ENCODE results near the gene DUS3L.
A peak's percentile ranks its signal among the peaks of the same experiment; 100 is the strongest.

The DUS3L gene

DNA sequence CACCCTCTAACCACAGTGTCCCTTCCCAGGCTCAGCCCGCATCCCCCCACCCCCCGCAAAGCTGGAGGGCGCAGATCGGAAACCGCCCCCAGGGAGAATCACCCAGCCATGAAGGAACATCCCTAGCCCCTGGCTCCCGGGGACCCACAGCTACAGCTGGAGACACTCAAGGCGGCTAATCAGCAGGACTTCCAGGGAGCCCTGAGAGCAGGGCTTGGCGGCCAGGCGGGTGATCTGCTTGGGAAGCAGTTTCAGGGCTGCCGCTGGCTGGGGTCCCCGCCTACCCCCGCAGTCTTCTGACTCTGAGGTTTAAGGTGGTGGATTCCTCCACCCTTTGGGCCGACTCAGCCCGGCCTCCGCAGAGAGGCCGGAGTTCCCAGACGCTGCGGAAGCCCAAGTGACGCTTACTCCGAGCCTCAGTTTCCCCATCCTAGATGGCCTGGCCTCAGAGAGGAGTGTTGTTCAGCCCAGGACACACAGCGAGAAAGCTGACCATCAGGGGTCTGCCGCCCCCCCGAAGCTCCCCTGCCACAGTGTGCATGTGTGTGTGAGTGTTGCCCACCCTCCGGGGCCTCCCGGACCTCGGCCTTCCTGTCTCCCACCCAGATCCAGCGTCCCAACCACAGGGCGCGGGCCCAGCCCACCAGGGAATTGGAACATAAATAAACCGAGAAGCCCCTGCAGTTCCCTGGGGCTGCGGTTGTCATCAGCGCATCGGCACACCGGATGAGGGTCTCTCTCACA lies 38.8 kb upstream of the DUS3L start:
- peak overlapping the region; percentile 26 for H2BK15ac ChIP-seq (ENCODE audit: low read depth, poor library complexity, severe bottlenecking)

DNA sequence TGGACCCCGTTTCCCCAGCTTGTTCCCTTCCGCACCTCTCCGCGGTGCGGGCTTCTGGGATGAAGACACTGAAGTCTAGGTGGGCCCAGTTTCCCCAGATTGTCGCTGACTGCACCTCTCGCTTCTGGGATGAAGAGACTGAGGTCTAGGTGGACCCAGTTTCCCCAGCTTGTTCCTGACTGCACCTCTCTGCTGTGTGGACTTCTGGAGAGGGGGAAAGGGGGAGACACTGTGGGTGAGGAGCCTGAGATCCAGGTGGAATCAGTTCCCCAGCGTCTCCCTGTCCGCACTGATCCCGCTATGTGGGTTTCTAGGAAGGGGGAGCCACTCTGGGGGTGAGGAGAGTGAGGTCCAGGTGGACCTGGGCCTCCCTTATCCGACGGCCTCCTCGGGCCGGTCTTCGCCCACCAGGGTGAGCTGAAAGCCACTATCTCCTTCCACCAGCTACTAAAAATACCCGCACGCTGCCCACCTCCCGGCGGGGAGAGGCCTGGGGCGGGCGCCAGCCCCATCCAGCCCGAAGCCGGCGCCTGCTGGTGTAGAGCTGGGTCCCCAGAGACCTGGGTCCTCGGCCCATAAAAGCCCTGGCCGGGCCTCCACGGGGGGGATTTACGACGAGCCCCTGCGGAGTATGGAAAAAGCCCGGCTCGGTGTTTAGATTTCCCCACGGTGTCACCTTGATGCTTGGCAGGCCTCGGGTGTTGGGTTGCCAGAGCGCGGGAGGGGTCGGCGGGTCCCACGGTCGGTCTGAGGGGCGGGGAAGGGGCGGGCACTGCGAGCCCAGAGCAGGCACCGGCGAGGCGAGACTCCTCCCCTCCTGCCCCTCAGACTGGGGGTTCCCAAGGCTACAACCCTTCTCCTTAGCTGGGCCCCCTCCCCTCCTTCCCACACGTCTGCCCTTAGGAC lies 38.0 kb upstream of the DUS3L start:
- H3K36me3 ChIP-seq (ENCODE audit: control insufficient read depth in 1 of 2, insufficient read depth in 2 of 2, low read depth in 1 of 2, low read length in 2 of 2): no peaks in the 10 kb centered on the region
- H2BK15ac ChIP-seq (ENCODE audit: low read depth, poor library complexity, severe bottlenecking): peak overlapping the region; percentile 46
- peak overlapping the region; percentile 55 to 58 for H3K4ac ChIP-seq (ENCODE audit: low read depth in 1 of 2, low read length in 2 of 2)
- H3K27ac ChIP-seq (ENCODE audit: low read length, poor library complexity, severe bottlenecking): peak overlapping the region; percentile 69
- peak; percentile 86 for DNase-seq
- peak overlapping the region; percentile 79 to 92 for H3K18ac ChIP-seq (ENCODE audit: low read depth in 1 of 2, low read length in 2 of 2)
- no peak overlapping the region for H2BK5ac ChIP-seq (ENCODE audit: low read depth, low read length, poor library complexity, severe bottlenecking)
- H4K91ac ChIP-seq (ENCODE audit: low read length): peak overlapping the region; percentile 94
- H3K4me1 ChIP-seq (ENCODE audit: control insufficient read depth, insufficient read depth, low read depth, low read length): peaks cover 30% of the 10 kb centered on the region
- peaks cover 0 to 40% of the 10 kb centered on the region in 2 experiments for H3K27me3 ChIP-seq (ENCODE audit: control insufficient read depth in 1 of 2, insufficient read depth in 1 of 2, low read length in 2 of 2)
- no peak overlapping the region for H2BK120ac ChIP-seq (ENCODE audit: low read depth, low read length)
- H3K79me1 ChIP-seq (replicated peaks; ENCODE audit: low read length, poor library complexity, severe bottlenecking): peaks cover 1% of the 10 kb centered on the region
- H4K8ac ChIP-seq (ENCODE audit: low read length): peak overlapping the region; percentile 82
- H3K9me3 ChIP-seq (ENCODE audit: control insufficient read depth, low read length): no peaks in the 10 kb centered on the region
- H3K4me3 ChIP-seq (ENCODE audit: insufficient read depth in 1 of 2, low read depth in 1 of 2, low read length in 2 of 2): peak overlapping the region; percentile 73 to 91
- peak overlapping the region; percentile 45 to 85 for H2BK12ac ChIP-seq (ENCODE audit: low read length in 2 of 2)
- 3% methylated on average over 38 of the region's 47 CpGs for WGBS
- H2AK5ac ChIP-seq (ENCODE audit: low read length, severe bottlenecking): peak overlapping the region; percentile 23
- H3K9ac ChIP-seq (ENCODE audit: low read length): peak overlapping the region; percentile 90
- peak overlapping the region; percentile 58 for H3K4me2 ChIP-seq (ENCODE audit: low read length, poor library complexity, severe bottlenecking)
- H3K23ac ChIP-seq (ENCODE audit: low read length in 2 of 2): no peak overlapping the region
- peak overlapping the region in 1 of 2 experiments; percentile 87 for H3K14ac ChIP-seq (ENCODE audit: low read length in 2 of 2)
- peak overlapping the region; percentile 29 for H2AFZ ChIP-seq (ENCODE audit: low read depth, low read length)

More for the DNA sequence above, 38.8 kb upstream of the DUS3L start:
- Histone ChIP-seq H2BK5ac (ENCODE audit: low read depth, low read length, poor library complexity, severe bottlenecking) (no peak overlapping the region), H3K4me2 (ENCODE audit: low read length, poor library complexity, severe bottlenecking) (peak overlapping the region; percentile 58), H2BK120ac (ENCODE audit: low read depth, low read length) (no peak overlapping the region), H2BK12ac (ENCODE audit: low read length in 2 of 2) (peak overlapping the region in 1 of 2 experiments; percentile 85), H2AFZ (ENCODE audit: low read depth, low read length) (no peak overlapping the region), H3K18ac (ENCODE audit: low read depth in 1 of 2, low read length in 2 of 2) (peak overlapping the region; percentile 67 to 92), H2AK5ac (ENCODE audit: low read length, severe bottlenecking) (no peak overlapping the region), H3K9me3 (ENCODE audit: control insufficient read depth, low read length) (no peaks in the 10 kb centered on the region), H3K4me3 (ENCODE audit: insufficient read depth in 1 of 2, low read depth in 1 of 2, low read length in 2 of 2) (no peak overlapping the region), H3K9ac (ENCODE audit: low read length) (no peak overlapping the region), H3K23ac (ENCODE audit: low read length in 2 of 2) (no peak overlapping the region), H4K91ac (ENCODE audit: low read length) (peak overlapping the region; percentile 4), H4K8ac (ENCODE audit: low read length) (peak overlapping the region; percentile 82), H3K4me1 (ENCODE audit: control insufficient read depth, insufficient read depth, low read depth, low read length) (peaks cover 30% of the 10 kb centered on the region), H3K36me3 (ENCODE audit: control insufficient read depth in 1 of 2, insufficient read depth in 2 of 2, low read depth in 1 of 2, low read length in 2 of 2) (no peaks in the 10 kb centered on the region), H3K4ac (ENCODE audit: low read depth in 1 of 2, low read length in 2 of 2) (no peak overlapping the region), H3K79me1 (replicated peaks; ENCODE audit: low read length, poor library complexity, severe bottlenecking) (peaks cover 1% of the 10 kb centered on the region), H3K27ac (ENCODE audit: low read length, poor library complexity, severe bottlenecking) (no peak overlapping the region), H3K27me3 (ENCODE audit: control insufficient read depth in 1 of 2, insufficient read depth in 1 of 2, low read length in 2 of 2) (peaks cover 0 to 48% of the 10 kb centered on the region in 2 experiments), H3K14ac (ENCODE audit: low read length in 2 of 2) (no peak overlapping the region)
- DNase-seq: no peak
- WGBS: 78% methylated on average over 34 of the region's 34 CpGs

DNA sequence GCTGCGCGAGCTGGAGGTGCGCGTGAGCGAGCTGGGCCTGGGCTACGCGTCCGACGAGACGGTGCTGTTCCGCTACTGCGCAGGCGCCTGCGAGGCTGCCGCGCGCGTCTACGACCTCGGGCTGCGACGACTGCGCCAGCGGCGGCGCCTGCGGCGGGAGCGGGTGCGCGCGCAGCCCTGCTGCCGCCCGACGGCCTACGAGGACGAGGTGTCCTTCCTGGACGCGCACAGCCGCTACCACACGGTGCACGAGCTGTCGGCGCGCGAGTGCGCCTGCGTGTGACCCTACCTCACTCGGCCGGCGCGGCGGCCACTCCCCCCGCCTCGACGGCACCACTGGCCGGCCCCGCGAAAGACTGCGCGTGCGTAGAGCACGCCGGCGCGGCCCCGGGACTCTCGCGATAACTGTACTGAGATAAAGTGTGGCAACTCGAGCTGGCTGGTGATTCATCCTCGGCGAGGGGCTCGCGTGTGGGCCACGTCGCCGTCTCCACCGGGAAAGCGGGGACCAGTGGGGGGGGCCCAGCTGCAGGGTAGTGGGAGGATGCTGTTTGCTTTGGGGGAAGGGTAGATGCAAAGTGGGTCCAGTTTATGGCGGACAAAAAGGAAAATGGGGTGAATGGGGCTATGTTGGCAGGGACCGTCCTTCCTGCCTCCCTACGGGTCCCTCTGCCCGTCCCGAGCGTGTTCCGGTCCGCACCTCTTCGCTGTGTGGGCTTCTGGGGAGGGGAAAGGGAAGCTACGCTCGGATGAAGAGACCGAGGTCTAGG lies 37.1 kb upstream of the DUS3L start:
- peak overlapping the region; percentile 69 for H3K27ac ChIP-seq (ENCODE audit: low read length, poor library complexity, severe bottlenecking)
- peak overlapping the region; percentile 23 for H2AK5ac ChIP-seq (ENCODE audit: low read length, severe bottlenecking)

More for the DNA sequence above, 37.1 kb upstream of the DUS3L start:
- Histone ChIP-seq H3K4me3 (ENCODE audit: insufficient read depth in 1 of 2, low read depth in 1 of 2, low read length in 2 of 2) (peak overlapping the region; percentile 73 to 91), H2BK120ac (ENCODE audit: low read depth, low read length) (no peak overlapping the region), H3K79me1 (replicated peaks; ENCODE audit: low read length, poor library complexity, severe bottlenecking) (peaks cover 1% of the 10 kb centered on the region), H3K9ac (ENCODE audit: low read length) (peak overlapping the region; percentile 90), H3K4ac (ENCODE audit: low read depth in 1 of 2, low read length in 2 of 2) (peak overlapping the region; percentile 87 to 89), H3K18ac (ENCODE audit: low read depth in 1 of 2, low read length in 2 of 2) (peak overlapping the region; percentile 79 to 92), H2BK15ac (ENCODE audit: low read depth, poor library complexity, severe bottlenecking) (peak overlapping the region; percentile 84), H4K91ac (ENCODE audit: low read length) (peak overlapping the region; percentile 94), H3K4me2 (ENCODE audit: low read length, poor library complexity, severe bottlenecking) (peak overlapping the region; percentile 65), H2BK12ac (ENCODE audit: low read length in 2 of 2) (peak overlapping the region; percentile 45 to 55), H2AFZ (ENCODE audit: low read depth, low read length) (peak overlapping the region; percentile 85), H3K23ac (ENCODE audit: low read length in 2 of 2) (peak overlapping the region in 1 of 2 experiments; percentile 9), H3K27me3 (ENCODE audit: control insufficient read depth in 1 of 2, insufficient read depth in 1 of 2, low read length in 2 of 2) (peaks cover 0 to 45% of the 10 kb centered on the region in 2 experiments), H3K9me3 (ENCODE audit: control insufficient read depth, low read length) (no peaks in the 10 kb centered on the region), H3K4me1 (ENCODE audit: control insufficient read depth, insufficient read depth, low read depth, low read length) (peaks cover 30% of the 10 kb centered on the region), H3K36me3 (ENCODE audit: control insufficient read depth in 1 of 2, insufficient read depth in 2 of 2, low read depth in 1 of 2, low read length in 2 of 2) (no peaks in the 10 kb centered on the region), H4K8ac (ENCODE audit: low read length) (peak overlapping the region; percentile 99), H2BK5ac (ENCODE audit: low read depth, low read length, poor library complexity, severe bottlenecking) (no peak overlapping the region), H3K14ac (ENCODE audit: low read length in 2 of 2) (peak overlapping the region in 1 of 2 experiments; percentile 87)
- DNase-seq: peak; percentile 94
- 1% methylated on average over 66 of the region's 91 CpGs for WGBS
